ENCODE results near the gene CAMSAP3.

DNA sequence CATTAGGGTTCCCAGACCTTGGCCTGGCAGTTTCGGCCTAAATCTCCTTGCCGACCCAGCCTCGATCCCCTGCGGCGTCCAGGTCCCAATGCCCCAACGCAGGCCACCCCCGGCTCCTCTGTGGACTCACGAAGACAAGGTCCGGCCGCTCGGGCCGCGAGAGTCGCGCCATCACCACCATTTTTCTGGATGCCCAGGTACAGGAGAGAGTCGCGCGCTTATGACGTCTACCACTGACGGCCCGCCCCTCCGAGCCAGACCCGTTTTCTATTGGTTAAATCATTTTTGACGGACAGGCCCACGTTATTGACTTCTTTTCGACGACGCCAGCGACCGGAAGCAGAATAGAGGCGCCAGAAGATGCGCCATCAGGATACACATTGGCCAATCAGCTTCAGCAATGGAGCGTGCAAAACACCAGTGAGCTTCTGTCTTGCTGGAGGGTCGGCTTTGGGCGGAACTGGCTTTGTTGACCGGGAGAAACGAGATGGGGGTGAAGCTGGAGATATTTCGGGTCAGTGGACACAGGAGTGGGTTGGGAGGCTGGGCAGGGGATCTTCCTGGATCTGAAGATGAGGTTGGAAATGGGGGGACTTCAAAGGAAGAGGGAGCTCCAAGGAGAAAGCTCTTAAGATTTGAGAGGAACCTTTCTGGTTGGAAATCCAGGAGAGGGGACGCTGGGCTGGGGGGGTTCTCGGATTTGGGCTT is 33.8 kb downstream of the CAMSAP3 start, which contains the start of the genes PET100 and XAB2:
- TF ChIP-seq, protein P1, sequence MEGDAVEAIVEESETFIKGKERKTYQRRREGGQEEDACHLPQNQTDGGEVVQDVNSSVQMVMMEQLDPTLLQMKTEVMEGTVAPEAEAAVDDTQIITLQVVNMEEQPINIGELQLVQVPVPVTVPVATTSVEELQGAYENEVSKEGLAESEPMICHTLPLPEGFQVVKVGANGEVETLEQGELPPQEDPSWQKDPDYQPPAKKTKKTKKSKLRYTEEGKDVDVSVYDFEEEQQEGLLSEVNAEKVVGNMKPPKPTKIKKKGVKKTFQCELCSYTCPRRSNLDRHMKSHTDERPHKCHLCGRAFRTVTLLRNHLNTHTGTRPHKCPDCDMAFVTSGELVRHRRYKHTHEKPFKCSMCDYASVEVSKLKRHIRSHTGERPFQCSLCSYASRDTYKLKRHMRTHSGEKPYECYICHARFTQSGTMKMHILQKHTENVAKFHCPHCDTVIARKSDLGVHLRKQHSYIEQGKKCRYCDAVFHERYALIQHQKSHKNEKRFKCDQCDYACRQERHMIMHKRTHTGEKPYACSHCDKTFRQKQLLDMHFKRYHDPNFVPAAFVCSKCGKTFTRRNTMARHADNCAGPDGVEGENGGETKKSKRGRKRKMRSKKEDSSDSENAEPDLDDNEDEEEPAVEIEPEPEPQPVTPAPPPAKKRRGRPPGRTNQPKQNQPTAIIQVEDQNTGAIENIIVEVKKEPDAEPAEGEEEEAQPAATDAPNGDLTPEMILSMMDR (IDR thresholded peaks at IDR 0.05; ENCODE audit: borderline replicate concordance, extremely low read depth, low read length, poor library complexity, severe bottlenecking) = no peak
- no peak for TF ChIP-seq EZH2 (IDR thresholded peaks at IDR 0.05; ENCODE audit: borderline replicate concordance, low read depth, low read length, severe bottlenecking)

Data from DND-41 (cell line).